ENCODE measurements around the gene HSPB7.

DNA sequence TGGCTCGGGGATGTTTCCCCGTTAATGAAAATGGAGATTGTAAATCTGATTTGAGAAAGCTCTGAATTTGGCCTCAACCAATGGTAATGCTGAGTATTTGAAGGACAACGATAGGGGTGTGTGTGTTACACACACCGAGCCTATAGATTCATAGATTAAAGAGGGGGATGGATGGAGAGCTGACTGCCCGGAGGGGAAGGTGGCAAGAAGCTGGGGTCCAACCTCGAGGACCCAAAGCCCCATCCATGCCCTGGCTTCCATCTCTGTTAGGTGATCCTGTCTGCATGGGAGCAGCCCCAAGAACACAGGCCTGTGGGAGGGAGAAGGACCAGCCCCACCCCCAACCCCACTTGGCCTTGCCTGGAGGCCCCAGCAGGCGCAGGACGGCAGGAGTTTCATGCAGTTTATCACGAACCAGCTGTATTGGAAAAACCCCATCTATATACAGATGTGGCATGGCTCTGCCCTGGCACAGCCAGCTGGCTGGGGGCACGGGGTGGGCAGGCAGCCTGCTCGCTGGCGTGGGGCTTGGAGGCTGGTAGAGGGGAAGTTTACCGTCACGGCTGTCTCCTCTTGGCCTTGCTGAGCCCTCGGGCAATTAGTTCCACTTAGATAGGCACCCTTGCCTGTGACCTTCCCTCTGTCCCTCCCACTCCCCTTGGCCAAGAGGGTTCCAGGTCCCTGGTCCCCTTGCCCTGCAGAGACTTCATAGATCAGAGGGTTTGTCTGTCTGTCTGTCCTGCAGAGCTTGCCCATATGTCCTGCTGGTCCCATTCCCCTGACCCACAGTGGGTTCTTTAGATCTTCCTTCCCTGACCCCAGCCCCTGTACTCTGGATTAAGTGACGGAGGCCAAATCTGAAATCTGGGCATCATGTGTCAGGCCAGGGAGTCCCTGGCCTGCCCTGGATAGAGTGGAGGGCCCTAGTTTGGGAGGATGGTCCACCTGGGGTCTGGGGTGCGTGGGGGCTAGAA is 3.0 kb downstream of the HSPB7 start:
- TF ChIP-seq, protein P1, sequence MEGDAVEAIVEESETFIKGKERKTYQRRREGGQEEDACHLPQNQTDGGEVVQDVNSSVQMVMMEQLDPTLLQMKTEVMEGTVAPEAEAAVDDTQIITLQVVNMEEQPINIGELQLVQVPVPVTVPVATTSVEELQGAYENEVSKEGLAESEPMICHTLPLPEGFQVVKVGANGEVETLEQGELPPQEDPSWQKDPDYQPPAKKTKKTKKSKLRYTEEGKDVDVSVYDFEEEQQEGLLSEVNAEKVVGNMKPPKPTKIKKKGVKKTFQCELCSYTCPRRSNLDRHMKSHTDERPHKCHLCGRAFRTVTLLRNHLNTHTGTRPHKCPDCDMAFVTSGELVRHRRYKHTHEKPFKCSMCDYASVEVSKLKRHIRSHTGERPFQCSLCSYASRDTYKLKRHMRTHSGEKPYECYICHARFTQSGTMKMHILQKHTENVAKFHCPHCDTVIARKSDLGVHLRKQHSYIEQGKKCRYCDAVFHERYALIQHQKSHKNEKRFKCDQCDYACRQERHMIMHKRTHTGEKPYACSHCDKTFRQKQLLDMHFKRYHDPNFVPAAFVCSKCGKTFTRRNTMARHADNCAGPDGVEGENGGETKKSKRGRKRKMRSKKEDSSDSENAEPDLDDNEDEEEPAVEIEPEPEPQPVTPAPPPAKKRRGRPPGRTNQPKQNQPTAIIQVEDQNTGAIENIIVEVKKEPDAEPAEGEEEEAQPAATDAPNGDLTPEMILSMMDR (IDR thresholded peaks at IDR 0.05; ENCODE audit: insufficient read depth, low read length, poor library complexity, severe bottlenecking) = no peak
- TF ChIP-seq EZH2phosphoT487 (conservative IDR thresholded peaks at IDR 0.05; ENCODE audit: low read length) = no peak
